ENCODE measurements around the gene VWA8.

DNA sequence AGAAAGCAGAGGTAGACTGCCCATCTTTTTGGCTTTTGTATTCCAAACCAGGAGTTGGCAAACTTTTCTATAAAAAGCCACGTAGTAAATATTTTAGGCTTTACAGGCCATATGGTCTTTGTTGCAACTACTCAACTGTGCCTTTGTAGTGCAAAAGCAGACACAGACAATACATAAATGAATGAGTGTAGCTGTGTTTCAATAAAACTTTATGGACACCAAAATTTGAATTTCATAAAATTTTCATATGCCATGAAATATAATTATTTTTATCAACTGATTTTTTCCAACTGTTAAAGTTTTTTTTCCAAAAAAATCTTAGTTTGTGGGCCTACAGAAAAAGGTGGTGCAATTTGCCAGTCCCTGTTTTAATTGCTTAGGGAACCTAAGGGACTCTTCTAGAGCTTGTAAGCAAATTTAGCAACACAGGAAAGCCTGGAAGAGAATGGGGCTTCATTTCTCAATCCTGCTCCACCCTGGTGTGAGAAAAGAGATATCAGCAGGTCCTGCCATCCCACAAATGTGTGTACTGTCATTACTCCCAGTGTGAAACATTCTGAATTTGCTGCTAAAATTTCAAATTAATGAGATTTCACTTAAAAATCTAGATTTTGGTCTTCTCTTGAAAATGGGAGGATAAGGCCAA, 309.4 kb downstream of the VWA8 start:
- TF ChIP-seq, protein P1, sequence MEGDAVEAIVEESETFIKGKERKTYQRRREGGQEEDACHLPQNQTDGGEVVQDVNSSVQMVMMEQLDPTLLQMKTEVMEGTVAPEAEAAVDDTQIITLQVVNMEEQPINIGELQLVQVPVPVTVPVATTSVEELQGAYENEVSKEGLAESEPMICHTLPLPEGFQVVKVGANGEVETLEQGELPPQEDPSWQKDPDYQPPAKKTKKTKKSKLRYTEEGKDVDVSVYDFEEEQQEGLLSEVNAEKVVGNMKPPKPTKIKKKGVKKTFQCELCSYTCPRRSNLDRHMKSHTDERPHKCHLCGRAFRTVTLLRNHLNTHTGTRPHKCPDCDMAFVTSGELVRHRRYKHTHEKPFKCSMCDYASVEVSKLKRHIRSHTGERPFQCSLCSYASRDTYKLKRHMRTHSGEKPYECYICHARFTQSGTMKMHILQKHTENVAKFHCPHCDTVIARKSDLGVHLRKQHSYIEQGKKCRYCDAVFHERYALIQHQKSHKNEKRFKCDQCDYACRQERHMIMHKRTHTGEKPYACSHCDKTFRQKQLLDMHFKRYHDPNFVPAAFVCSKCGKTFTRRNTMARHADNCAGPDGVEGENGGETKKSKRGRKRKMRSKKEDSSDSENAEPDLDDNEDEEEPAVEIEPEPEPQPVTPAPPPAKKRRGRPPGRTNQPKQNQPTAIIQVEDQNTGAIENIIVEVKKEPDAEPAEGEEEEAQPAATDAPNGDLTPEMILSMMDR (IDR thresholded peaks at IDR 0.05), result no peak
- no peak for TF ChIP-seq POLR2A (IDR thresholded peaks at IDR 0.05)
